Prostate gland (tissue), 2 donors: ENCODE data around the gene ZNF627.

Experiments
- POLR2AphosphoS5 ChIP-seq: sonication (generic); formaldehyde crosslinking; IDR thresholded peaks from one replicate; pipeline ENCODE4 v1.6.1; 2017; ENCODE audit warnings: antibody characterized with exemption
- TF ChIP-seq, protein P1 (sequence below), 4 experiments: fragments of 200-600 bp in 2 of 4; fragments of 450-650 bp in 2 of 4; sonication (generic) in 2 of 4; IDR thresholded peaks; 1 replicate in 3 of 4; 2 replicates in 1 of 4; pipeline ENCODE4 v1.5.1; 2016 to 2019; ENCODE audit warnings: antibody characterized with exemption in 4 of 4, mild to moderate bottlenecking in 2 of 4, moderate library complexity in 2 of 4

- TF ChIP-seq, protein P1, sequence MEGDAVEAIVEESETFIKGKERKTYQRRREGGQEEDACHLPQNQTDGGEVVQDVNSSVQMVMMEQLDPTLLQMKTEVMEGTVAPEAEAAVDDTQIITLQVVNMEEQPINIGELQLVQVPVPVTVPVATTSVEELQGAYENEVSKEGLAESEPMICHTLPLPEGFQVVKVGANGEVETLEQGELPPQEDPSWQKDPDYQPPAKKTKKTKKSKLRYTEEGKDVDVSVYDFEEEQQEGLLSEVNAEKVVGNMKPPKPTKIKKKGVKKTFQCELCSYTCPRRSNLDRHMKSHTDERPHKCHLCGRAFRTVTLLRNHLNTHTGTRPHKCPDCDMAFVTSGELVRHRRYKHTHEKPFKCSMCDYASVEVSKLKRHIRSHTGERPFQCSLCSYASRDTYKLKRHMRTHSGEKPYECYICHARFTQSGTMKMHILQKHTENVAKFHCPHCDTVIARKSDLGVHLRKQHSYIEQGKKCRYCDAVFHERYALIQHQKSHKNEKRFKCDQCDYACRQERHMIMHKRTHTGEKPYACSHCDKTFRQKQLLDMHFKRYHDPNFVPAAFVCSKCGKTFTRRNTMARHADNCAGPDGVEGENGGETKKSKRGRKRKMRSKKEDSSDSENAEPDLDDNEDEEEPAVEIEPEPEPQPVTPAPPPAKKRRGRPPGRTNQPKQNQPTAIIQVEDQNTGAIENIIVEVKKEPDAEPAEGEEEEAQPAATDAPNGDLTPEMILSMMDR (IDR thresholded peaks at IDR 0.05) = no peak
- TF ChIP-seq POLR2AphosphoS5 = no peak
Observed at GRCh38 chr19:11566164-11566563, 31.1 kb upstream of the ZNF627 start.
